Measurements from ENCODE around the gene FLG2.
"Not testable (repeated sequence)": the region's sequence is repeated elsewhere in the genome, so short reads cannot be mapped to it uniquely, and the experiment has no call there.

The FLG2 gene

GRCh38 chr1:152312169-152312568 lies 47.6 kb downstream of the FLG2 start:
- DNase-seq (ENCODE audit: low spot score): not testable (repeated sequence)

DNA sequence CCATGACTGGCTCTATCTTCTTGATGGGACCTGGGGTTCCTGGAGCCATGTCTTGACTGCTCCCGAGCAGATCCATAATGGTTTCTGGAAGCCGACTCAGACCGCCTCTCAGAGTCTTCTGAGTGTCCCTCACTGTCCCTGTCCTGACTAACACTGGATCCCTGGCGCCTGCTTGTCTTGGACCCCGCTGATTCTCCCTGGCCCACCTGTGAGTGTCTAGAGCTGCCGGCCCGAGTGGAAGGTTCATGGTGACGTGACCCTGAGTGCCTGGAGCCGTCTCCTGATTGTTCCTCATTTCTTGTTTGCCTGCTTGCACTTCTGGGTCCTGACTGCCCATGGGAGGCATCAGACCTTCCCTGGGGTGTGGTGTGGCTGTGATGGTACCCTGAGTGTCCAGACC lies 49.9 kb downstream of the FLG2 start:
- no peak for DNase-seq (ENCODE audit: low spot score)

DNA sequence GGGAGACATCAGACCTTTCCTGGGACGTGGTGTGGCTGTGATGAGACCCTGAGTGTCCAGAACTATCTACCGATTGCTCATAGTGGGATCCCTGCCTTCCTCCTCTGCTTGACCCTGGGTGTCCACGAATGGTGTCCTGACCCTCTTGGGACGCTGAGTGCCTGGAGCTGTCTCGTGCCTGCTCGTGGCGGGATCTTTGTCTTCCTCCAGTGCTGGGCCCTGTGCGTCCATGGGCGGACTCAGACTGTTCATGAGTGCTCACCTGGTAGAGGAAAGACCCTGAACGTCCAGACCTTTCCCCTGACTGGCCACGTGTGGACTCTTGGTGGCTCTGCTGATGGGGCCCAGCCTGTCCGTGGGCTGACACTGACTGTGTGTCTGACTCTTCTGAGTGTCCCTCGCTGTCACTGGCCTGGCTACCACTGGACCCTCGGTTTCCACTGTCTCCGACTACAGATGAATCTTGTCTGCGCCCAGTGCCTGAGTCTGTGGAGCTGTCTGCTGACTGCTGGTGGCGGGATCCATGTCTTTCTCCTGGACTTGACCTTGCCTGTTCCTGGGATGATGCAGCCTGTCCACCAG lies 50.4 kb downstream of the FLG2 start:
- DNase-seq (ENCODE audit: low spot score): not testable (repeated sequence)

GRCh38 chr1:152308758-152309157 lies 51.0 kb downstream of the FLG2 start:
- DNase-seq (ENCODE audit: low spot score): not testable (repeated sequence)

DNA sequence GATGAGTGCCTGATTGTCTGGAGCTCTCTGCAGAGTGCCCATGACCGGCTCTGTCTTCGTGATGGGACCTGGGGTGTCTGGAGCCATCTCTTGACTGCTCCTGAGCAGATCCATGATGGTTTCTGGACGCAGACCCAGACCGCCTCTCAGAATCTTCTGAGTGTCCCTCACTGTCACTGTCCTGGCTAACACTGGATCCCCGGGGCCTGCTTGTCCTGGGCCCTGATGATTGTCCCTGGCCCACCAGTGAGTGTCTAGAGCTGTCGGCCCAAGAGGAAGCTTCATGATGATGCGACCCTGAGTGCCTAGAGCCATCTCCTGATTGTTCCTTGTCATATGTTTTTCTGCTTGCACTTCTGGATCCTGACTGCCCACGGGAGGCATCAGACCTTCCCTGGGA lies 51.8 kb downstream of the FLG2 start:
- not testable (repeated sequence) for DNase-seq (ENCODE audit: low spot score)

DNA sequence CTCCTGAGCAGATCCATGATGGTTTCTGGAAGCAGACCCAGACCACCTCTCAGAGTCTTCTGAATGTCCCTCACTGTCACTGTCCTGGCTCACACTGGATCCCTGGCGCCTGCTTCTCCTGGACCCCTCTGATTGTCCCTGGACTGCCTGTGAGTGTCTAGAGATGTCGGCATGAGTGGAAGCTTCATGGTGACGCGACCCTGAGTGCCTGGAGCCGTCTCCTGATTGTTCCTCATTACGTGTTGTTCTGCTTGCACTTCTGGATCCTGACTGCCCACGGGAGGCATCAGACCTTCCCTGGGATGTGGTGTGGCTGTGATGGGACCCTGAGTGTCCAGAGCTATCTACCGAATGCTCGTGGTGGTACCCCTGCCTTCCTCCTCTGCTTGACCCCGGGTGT lies 53.7 kb downstream of the FLG2 start:
- DNase-seq (ENCODE audit: low spot score): not testable (repeated sequence)

DNA sequence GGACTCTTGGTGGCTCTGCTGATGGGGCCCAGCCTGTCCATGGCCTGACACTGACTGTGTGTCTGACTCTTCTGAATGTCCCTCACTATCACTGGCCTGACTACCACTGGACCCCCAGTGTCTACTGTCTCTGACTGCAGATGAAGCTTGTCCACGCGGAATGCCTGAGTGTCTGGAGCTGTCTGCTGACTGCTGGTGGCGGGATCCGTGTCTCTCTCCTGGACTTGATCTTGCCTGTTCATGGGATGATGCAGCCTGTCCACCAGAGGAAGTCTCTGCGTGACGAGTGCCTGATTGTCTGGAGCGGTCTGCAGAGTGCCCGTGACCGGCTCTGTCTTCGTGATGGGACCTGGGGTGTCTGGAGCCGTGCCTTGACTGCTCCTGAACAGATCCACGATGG lies 55.0 kb downstream of the FLG2 start:
- DNase-seq (ENCODE audit: low spot score): not testable (repeated sequence)

GRCh38 chr1:152303139-152303872 lies 56.5 kb downstream of the FLG2 start:
- not testable (repeated sequence) for DNase-seq (ENCODE audit: low spot score)
